Liver (tissue), 9 donors: ENCODE measurements around the gene SORL1. TPM values are rescaled to one million over a fixed set of nuclear protein-coding genes. Genes with fewer than 3 reads are reported as not detected.

Source experiments
- DNase-seq: peaks from one replicate; pipeline ENCODE4 v3.0.0-alpha.2; 2017; ENCODE audit warnings: low spot score
- H3K27ac ChIP-seq, 2 donors: one replicate each; pipeline ENCODE4 v1.7.0; 2013; ENCODE audit warnings: inconsistent platforms in 2 of 2, low read length in 2 of 2, control low read depth in 1 of 2, low read depth in 1 of 2, mild to moderate bottlenecking in 1 of 2
- H3K27me3 ChIP-seq, 4 donors: one replicate each; pipeline versions ENCODE4 v1.6.1 to v1.7.0; 2013; ENCODE audit warnings: low read length in 3 of 4, inconsistent platforms in 1 of 4, mild to moderate bottlenecking in 1 of 4, moderate library complexity in 1 of 4; ENCODE audit not compliant: control insufficient read depth in 4 of 4, insufficient read depth in 4 of 4
- H3K36me3 ChIP-seq, 4 donors: one replicate each; pipeline versions ENCODE4 v1.6.1 to v1.7.0; 2013; ENCODE audit warnings: low read length in 3 of 4, mild to moderate bottlenecking in 3 of 4, low read depth in 1 of 4, moderate library complexity in 1 of 4; ENCODE audit not compliant: control insufficient read depth in 4 of 4, insufficient read depth in 3 of 4
- H3K4me1 ChIP-seq, 4 donors: one replicate each; pipeline versions ENCODE4 v1.6.1 to v1.7.0; 2013; ENCODE audit warnings: low read length in 3 of 4, mild to moderate bottlenecking in 3 of 4, moderate library complexity in 1 of 4; ENCODE audit not compliant: control insufficient read depth in 4 of 4, insufficient read depth in 4 of 4
- H3K4me3 ChIP-seq, 3 donors: one replicate each; pipeline versions ENCODE4 v1.6.1 to v1.7.0; 2013; ENCODE audit warnings: low read length in 3 of 3, control low read depth in 1 of 3, low read depth in 1 of 3, mild to moderate bottlenecking in 1 of 3
- H3K9ac ChIP-seq, 2 donors: one replicate each; pipeline ENCODE4 v1.7.0; 2013; ENCODE audit warnings: low read length in 2 of 2, mild to moderate bottlenecking in 2 of 2, moderate library complexity in 2 of 2, control low read depth in 1 of 2, low read depth in 1 of 2
- H3K9me3 ChIP-seq, 4 donors: one replicate each; pipeline versions ENCODE4 v1.6.1 to v1.7.0; 2013; ENCODE audit warnings: low read length in 3 of 4; ENCODE audit not compliant: control insufficient read depth in 4 of 4
- EGR1 ChIP-seq, 2 donors: IDR thresholded peaks; 2 replicates each; pipeline ENCODE4 v1.6.1; 2016 to 2018; ENCODE audit warnings: antibody characterized with exemption in 2 of 2, low read depth in 2 of 2
- FOXA1 ChIP-seq: IDR thresholded peaks from 2 replicates; pipeline ENCODE4 v1.6.1; 2016; ENCODE audit warnings: antibody characterized with exemption
- FOXA2 ChIP-seq: IDR thresholded peaks from 2 replicates; pipeline ENCODE4 v1.6.1; 2016; ENCODE audit warnings: antibody characterized with exemption
- GABPA ChIP-seq, 2 donors: IDR thresholded peaks in 1 of 2; conservative IDR thresholded peaks in 1 of 2; 2 replicates each; pipeline ENCODE4 v1.6.1; 2016; ENCODE audit warnings: antibody characterized with exemption in 2 of 2, mild to moderate bottlenecking in 1 of 2, moderate library complexity in 1 of 2
- HNF4A ChIP-seq, 2 donors: conservative IDR thresholded peaks; 2 replicates each; pipeline ENCODE4 v1.6.1; 2016; ENCODE audit warnings: antibody characterized with exemption in 2 of 2, mild to moderate bottlenecking in 2 of 2
- HNF4G ChIP-seq: IDR thresholded peaks from 2 replicates; pipeline ENCODE4 v1.6.1; 2016; ENCODE audit warnings: antibody characterized with exemption
- JUND ChIP-seq, 2 donors: IDR thresholded peaks; 2 replicates each; pipeline ENCODE4 v1.6.1; 2016; ENCODE audit warnings: antibody characterized with exemption in 2 of 2
- RAD21 ChIP-seq, 2 donors: IDR thresholded peaks; 2 replicates each; pipeline ENCODE4 v1.6.1; 2016; ENCODE audit warnings: antibody characterized with exemption in 2 of 2, mild to moderate bottlenecking in 2 of 2
- RXRA ChIP-seq, 2 donors: IDR thresholded peaks; 2 replicates each; pipeline ENCODE4 v1.6.1; 2017 to 2018; ENCODE audit warnings: antibody characterized with exemption in 2 of 2, mild to moderate bottlenecking in 1 of 2
- SP1 ChIP-seq: IDR thresholded peaks from 2 replicates; pipeline ENCODE4 v1.6.1; 2018; ENCODE audit warnings: antibody characterized with exemption, mild to moderate bottlenecking
- TAF1 ChIP-seq: conservative IDR thresholded peaks from 2 replicates; pipeline ENCODE4 v1.6.1; 2016; ENCODE audit warnings: antibody characterized with exemption, mild to moderate bottlenecking
- YY1 ChIP-seq: IDR thresholded peaks from 2 replicates; pipeline ENCODE4 v1.6.1; 2016; ENCODE audit warnings: antibody characterized with exemption, mild to moderate bottlenecking
- WGBS: extraction: QIAGEN DNeasy Blood & Tissue Kit; methylation state at CpG from one replicate; pipeline ENCODE4 v1.1.7; 2013; 5-methylcytosine and 5-hydroxymethylcytosine counted together
- polyA plus RNA-seq, 2 donors: library from polyadenylated mRNA; stranded (reverse) in 1 of 2; unstranded in 1 of 2; fragments of 200-250 nt in 1 of 2; fragments of >200 nt in 1 of 2; fragmentation: Nextera tagmentation in 1 of 2; extraction: Ambion mirVana in 1 of 2; gene quantifications; one replicate each; pipeline versions ENCODE4 v1.2.1 to v1.2.3, GENCODE V29; 2013 to 2015
- total RNA-seq, 2 donors: library from RNA; depleted of rRNA; stranded (reverse); fragments of >200 nt; gene quantifications; one replicate each; pipeline ENCODE4 v1.2.3, GENCODE V29; 2014
- TF ChIP-seq, protein P1 (sequence below): IDR thresholded peaks from 2 replicates; pipeline ENCODE4 v1.6.1; 2016; ENCODE audit warnings: antibody characterized with exemption
- TF ChIP-seq, protein P2 (sequence below): IDR thresholded peaks from 2 replicates; pipeline ENCODE4 v1.6.1; 2016; ENCODE audit warnings: antibody characterized with exemption
- TF ChIP-seq, protein P3 (sequence below): IDR thresholded peaks from 2 replicates; pipeline ENCODE4 v1.6.1; 2016; ENCODE audit warnings: antibody characterized with exemption, mild to moderate bottlenecking
- TF ChIP-seq, protein P4 (sequence below): fragments of 150-350 bp; IDR thresholded peaks from 2 replicates; pipeline ENCODE4 v1.5.1; 2017; ENCODE audit warnings: improper control_type of control experiment, low read depth, low read length; ENCODE audit not compliant: missing input control
- TF ChIP-seq, protein P5 (sequence below): IDR thresholded peaks from 2 replicates; pipeline ENCODE4 v1.6.1; 2016; ENCODE audit warnings: antibody characterized with exemption
- donor health status: healthy.
- donor health status: healthy.
- donor health status: healthy.
- donor health status: healthy.
- donor health status: healthy.

The SORL1 gene
- total and polyA plus RNA-seq, 4 donors, result 14.6 to 124 (median 25.4) TPM

DNA sequence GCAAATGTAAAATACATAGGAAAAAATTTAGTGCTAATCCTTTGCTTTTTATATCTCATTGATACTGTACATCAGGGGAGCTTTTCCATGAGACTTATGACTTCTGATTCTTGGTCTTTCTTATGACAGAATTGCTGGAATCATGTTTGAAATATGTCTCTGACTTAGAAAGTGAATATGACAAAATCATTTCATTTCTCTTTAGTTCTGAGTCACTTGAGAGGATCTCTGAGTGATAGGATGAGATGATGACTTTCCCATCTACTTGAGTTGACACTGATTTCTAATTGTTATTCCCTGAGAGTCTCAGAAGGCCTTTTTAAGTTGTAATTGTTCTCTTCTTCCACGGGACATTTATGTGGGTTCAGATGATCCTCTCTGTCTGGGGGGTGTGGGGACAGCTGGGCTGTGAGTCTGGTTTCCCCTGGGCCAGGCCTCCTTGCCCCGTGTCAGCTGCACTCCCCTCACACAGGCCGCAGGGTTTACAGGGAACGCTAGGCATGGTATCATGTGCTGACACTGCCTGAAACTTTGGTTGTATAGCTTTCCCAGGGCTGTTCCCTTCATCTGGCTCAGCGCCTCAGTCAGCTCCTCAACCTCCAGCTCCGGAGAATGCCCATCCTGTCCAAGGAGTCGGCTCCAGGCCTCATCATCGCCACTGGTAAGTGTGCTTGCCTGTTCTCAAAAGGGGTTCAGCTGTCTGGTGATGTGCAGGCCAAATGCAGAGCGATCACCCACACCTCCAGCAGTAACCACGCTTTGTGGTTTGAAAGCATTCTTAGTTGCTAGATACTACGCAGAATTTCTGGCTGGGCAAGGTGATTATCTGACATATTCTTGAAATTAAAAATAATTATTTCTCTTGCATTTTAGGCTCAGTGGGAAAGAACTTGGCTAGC is 70.2 kb downstream of the SORL1 start:
- WGBS, result 96% methylated on average over 11 of the region's 11 CpGs
- H3K9ac ChIP-seq, result no peak overlapping the region
- no peak for DNase-seq
- TF ChIP-seq FOXA1, result no peak
- no peak for TF ChIP-seq FOXA2
- TF ChIP-seq, protein P1, sequence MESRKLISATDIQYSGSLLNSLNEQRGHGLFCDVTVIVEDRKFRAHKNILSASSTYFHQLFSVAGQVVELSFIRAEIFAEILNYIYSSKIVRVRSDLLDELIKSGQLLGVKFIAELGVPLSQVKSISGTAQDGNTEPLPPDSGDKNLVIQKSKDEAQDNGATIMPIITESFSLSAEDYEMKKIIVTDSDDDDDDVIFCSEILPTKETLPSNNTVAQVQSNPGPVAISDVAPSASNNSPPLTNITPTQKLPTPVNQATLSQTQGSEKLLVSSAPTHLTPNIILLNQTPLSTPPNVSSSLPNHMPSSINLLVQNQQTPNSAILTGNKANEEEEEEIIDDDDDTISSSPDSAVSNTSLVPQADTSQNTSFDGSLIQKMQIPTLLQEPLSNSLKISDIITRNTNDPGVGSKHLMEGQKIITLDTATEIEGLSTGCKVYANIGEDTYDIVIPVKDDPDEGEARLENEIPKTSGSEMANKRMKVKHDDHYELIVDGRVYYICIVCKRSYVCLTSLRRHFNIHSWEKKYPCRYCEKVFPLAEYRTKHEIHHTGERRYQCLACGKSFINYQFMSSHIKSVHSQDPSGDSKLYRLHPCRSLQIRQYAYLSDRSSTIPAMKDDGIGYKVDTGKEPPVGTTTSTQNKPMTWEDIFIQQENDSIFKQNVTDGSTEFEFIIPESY, result no peak
- TF ChIP-seq, protein P2, sequence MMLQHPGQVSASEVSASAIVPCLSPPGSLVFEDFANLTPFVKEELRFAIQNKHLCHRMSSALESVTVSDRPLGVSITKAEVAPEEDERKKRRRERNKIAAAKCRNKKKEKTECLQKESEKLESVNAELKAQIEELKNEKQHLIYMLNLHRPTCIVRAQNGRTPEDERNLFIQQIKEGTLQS, result no peak
- H3K27me3 ChIP-seq, result no peaks in the 10 kb centered on the region
- no peak overlapping the region for H3K27ac ChIP-seq
- H3K4me3 ChIP-seq, result no peak overlapping the region
- peaks cover 3 to 63% (median 31%) of the 10 kb centered on the region in 4 donors for H3K36me3 ChIP-seq
- peaks cover 0 to 2% (median 0%) of the 10 kb centered on the region in 4 donors for H3K9me3 ChIP-seq
- H3K4me1 ChIP-seq, result no peaks in the 10 kb centered on the region

DNA sequence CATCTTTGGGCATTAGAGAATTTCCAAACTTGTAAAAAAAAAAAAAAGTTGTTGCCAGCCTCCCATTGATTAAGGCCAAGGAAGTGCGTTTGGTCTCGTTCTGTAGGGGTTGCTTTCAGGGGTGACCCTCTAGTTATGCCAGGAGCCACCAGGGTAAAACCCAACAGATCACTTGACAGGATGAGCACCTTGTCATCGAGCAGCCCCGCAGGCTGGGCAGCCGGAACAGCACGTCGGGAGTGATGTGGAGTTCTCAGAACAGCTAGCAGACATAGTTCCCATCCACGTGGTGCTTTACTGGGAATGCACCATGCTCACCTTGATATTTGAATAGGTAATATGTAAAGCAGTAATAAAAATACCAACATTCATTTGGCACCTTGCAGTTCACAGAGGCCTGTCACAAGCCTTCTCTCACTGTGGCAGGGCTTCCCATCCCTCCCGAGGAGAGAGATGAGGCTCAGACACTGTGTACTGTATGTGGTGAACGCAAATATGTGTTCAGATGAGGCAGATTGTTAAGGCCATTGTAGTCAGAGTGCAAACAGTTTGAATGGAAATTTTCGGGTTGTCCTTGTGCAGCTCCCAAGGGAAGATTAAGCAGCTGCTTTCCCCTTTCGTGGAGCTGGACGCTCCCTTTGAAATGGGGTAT is 71.6 kb downstream of the SORL1 start:
- no peak overlapping the region for H3K27ac ChIP-seq
- WGBS, result 89% methylated on average over 13 of the region's 13 CpGs
- no peak for TF ChIP-seq YY1
- TF ChIP-seq, protein P3, sequence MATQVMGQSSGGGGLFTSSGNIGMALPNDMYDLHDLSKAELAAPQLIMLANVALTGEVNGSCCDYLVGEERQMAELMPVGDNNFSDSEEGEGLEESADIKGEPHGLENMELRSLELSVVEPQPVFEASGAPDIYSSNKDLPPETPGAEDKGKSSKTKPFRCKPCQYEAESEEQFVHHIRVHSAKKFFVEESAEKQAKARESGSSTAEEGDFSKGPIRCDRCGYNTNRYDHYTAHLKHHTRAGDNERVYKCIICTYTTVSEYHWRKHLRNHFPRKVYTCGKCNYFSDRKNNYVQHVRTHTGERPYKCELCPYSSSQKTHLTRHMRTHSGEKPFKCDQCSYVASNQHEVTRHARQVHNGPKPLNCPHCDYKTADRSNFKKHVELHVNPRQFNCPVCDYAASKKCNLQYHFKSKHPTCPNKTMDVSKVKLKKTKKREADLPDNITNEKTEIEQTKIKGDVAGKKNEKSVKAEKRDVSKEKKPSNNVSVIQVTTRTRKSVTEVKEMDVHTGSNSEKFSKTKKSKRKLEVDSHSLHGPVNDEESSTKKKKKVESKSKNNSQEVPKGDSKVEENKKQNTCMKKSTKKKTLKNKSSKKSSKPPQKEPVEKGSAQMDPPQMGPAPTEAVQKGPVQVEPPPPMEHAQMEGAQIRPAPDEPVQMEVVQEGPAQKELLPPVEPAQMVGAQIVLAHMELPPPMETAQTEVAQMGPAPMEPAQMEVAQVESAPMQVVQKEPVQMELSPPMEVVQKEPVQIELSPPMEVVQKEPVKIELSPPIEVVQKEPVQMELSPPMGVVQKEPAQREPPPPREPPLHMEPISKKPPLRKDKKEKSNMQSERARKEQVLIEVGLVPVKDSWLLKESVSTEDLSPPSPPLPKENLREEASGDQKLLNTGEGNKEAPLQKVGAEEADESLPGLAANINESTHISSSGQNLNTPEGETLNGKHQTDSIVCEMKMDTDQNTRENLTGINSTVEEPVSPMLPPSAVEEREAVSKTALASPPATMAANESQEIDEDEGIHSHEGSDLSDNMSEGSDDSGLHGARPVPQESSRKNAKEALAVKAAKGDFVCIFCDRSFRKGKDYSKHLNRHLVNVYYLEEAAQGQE, result no peak
- TF ChIP-seq HNF4A (conservative IDR thresholded peaks at IDR 0.05), result no peak
- TF ChIP-seq TAF1, result no peak
- no peak for TF ChIP-seq EGR1 (IDR thresholded peaks at IDR 0.05; ENCODE audit: low read depth in 2 of 2)
- TF ChIP-seq, protein P1, result no peak
- no peak for TF ChIP-seq GABPA (IDR thresholded peaks at IDR 0.05 in 1 of 2, conservative IDR thresholded peaks at IDR 0.05 in 1 of 2)
- no peak for TF ChIP-seq FOXA1
- TF ChIP-seq SP1, result no peak
- no peak for TF ChIP-seq RAD21 (IDR thresholded peaks at IDR 0.05)
- TF ChIP-seq HNF4G, result no peak
- TF ChIP-seq FOXA2, result no peak
- TF ChIP-seq, protein P4, sequence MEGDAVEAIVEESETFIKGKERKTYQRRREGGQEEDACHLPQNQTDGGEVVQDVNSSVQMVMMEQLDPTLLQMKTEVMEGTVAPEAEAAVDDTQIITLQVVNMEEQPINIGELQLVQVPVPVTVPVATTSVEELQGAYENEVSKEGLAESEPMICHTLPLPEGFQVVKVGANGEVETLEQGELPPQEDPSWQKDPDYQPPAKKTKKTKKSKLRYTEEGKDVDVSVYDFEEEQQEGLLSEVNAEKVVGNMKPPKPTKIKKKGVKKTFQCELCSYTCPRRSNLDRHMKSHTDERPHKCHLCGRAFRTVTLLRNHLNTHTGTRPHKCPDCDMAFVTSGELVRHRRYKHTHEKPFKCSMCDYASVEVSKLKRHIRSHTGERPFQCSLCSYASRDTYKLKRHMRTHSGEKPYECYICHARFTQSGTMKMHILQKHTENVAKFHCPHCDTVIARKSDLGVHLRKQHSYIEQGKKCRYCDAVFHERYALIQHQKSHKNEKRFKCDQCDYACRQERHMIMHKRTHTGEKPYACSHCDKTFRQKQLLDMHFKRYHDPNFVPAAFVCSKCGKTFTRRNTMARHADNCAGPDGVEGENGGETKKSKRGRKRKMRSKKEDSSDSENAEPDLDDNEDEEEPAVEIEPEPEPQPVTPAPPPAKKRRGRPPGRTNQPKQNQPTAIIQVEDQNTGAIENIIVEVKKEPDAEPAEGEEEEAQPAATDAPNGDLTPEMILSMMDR, result no peak
- TF ChIP-seq, protein P5, sequence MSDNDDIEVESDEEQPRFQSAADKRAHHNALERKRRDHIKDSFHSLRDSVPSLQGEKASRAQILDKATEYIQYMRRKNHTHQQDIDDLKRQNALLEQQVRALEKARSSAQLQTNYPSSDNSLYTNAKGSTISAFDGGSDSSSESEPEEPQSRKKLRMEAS, result no peak
- TF ChIP-seq JUND (IDR thresholded peaks at IDR 0.05), result no peak
- TF ChIP-seq RXRA (IDR thresholded peaks at IDR 0.05), result no peak
- no peak for DNase-seq
- H3K36me3 ChIP-seq, result peaks cover 3 to 51% (median 25%) of the 10 kb centered on the region in 4 donors
- no peaks in the 10 kb centered on the region for H3K27me3 ChIP-seq
- no peak overlapping the region for H3K9ac ChIP-seq
- H3K4me1 ChIP-seq, result no peaks in the 10 kb centered on the region
- H3K9me3 ChIP-seq, result peaks cover 0 to 2% (median 0%) of the 10 kb centered on the region in 4 donors
- H3K4me3 ChIP-seq, result no peak overlapping the region
